PC-9 (cell line): ENCODE data around the gene DBET.

ENCODE experiments used
- EZH2 ChIP-seq: fragments of 200-600 bp; sonication (generic); IDR thresholded peaks from 2 replicates; pipeline ENCODE4 v1.8.0; 2017; ENCODE audit warnings: antibody characterized with exemption, low read depth
- TF ChIP-seq, protein P1 (sequence below): fragments of 200-600 bp; sonication (generic); conservative IDR thresholded peaks from 2 replicates; pipeline ENCODE4 v1.6.1; 2017; ENCODE audit warnings: mixed run types, antibody characterized with exemption, mild to moderate bottlenecking, moderate library complexity

DNA sequence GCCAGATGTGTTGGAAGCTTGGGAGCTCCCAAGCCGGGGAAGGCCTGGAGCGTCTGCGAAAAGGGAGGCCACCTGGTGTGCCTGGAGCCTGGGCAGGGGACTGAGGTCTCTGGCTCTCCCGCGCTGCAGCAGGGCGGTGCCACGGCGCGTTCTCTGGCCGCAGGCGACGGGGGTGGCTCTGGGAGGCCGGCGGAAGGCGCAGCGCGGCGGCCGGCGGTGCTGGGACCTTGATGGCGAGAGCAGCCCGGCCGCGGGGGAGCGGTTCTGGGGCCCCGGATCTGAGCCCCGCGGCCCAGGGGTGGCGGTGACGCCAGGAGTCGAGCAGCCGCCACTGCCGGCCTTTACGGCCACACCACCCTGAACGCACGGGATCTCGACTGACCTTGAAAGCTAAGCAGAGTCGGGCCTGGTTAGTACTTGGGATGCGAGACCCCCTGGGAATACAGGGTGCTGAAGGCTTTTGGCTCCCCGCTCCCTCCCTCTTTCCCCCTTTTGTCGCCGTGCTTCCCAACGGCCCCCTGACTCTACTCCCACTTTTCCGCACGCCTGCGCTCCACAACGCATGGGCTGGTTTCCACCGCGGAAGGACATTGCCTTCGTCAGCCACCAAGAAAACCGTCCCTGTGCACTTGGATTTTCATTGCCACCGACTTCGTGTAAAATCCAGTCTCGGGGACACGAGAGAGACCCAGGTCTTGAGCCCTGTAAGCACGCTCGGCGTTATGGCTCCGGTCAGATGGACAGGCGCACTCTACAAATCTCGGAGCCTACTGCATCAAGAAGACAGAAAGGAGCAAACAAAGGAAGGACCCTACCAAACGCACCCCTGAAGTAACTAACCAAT is 46.7 kb upstream of the DBET start:
- TF ChIP-seq, protein P1, sequence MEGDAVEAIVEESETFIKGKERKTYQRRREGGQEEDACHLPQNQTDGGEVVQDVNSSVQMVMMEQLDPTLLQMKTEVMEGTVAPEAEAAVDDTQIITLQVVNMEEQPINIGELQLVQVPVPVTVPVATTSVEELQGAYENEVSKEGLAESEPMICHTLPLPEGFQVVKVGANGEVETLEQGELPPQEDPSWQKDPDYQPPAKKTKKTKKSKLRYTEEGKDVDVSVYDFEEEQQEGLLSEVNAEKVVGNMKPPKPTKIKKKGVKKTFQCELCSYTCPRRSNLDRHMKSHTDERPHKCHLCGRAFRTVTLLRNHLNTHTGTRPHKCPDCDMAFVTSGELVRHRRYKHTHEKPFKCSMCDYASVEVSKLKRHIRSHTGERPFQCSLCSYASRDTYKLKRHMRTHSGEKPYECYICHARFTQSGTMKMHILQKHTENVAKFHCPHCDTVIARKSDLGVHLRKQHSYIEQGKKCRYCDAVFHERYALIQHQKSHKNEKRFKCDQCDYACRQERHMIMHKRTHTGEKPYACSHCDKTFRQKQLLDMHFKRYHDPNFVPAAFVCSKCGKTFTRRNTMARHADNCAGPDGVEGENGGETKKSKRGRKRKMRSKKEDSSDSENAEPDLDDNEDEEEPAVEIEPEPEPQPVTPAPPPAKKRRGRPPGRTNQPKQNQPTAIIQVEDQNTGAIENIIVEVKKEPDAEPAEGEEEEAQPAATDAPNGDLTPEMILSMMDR = no peak
- TF ChIP-seq EZH2 = no peak
